DND-41 (cell line): ENCODE data around the gene PHRF1.

Source experiments
- CTCF ChIP-seq: IDR thresholded peaks from 2 replicates; pipeline ENCODE4 v1.5.1; 2012; ENCODE audit warnings: borderline replicate concordance, low read length, moderate library complexity, mild to moderate bottlenecking; ENCODE audit not compliant: poor library complexity, severe bottlenecking; ENCODE audit errors: extremely low read depth
- EZH2 ChIP-seq: IDR thresholded peaks from 3 replicates; pipeline ENCODE4 v1.6.1; 2012; ENCODE audit warnings: borderline replicate concordance, low read depth, mild to moderate bottlenecking, moderate library complexity, low read length, inconsistent platforms; ENCODE audit not compliant: severe bottlenecking

DNA sequence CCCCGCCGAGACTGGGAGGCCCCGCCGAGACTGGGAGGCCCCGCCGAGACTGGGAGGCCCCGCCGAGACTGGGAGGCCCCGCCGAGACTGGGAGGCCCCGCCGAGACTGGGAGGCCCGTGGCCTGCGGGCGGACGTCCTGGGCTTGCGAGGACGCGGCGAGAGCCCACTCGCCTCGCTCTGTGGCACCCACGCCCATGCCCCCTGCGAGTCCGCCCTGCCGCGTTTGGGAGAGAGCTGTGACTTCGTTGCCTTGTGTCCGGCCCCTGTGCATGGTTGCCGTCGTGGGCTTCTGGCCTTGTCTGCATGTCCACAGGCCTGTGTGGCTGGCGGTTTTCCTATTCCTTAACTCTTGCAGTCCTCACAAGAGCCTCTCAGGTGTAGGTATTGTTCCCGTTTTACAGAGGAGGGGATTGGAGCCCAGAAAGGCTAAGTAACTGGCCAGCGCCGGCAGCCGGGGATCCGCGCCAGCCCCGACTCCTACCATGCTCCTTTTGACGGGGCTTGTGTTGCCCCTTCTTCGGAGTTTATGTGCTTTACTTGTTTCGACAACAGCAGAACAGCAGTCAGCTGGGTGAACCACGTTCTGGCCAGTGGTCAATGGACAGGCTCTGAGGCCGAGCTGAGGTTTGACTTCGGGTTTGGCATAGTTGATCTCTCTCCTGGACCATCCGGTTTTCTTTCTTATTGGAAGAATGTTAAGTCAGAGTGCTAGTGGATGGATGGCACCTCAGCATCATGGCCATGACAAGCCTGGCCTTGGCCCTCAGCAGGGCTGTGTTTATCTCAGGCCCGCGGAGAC, 741 bp downstream of the PHRF1 start:
- no peak for TF ChIP-seq CTCF
- TF ChIP-seq EZH2, result no peak
